Suprapubic skin (tissue), 4 donors: ENCODE results near the gene NAIF1. TPM values are rescaled to one million over a fixed set of nuclear protein-coding genes. Genes with fewer than 3 reads are reported as not detected.

Source experiments
- DNase-seq, 2 donors: peaks; one replicate each; pipeline ENCODE4 v3.0.0-alpha.2; 2019; ENCODE audit warnings: low spot score in 2 of 2
- H3K27ac ChIP-seq: fragments of 200-600 bp; sonication (generic); one replicate; pipeline ENCODE4 v1.5.1; 2019
- H3K27me3 ChIP-seq: fragments of 200-600 bp; sonication (generic); one replicate; pipeline ENCODE4 v1.5.1; 2019
- H3K36me3 ChIP-seq: fragments of 200-600 bp; sonication (generic); one replicate; pipeline ENCODE4 v1.5.1; 2019
- H3K4me1 ChIP-seq: fragments of 200-600 bp; sonication (generic); one replicate; pipeline ENCODE4 v1.5.1; 2019
- H3K4me3 ChIP-seq: fragments of 200-600 bp; sonication (generic); one replicate; pipeline ENCODE4 v1.5.1; 2019; ENCODE audit warnings: mild to moderate bottlenecking
- H3K9me3 ChIP-seq: fragments of 200-600 bp; sonication (generic); one replicate; pipeline ENCODE4 v1.5.1; 2019
- CTCF ChIP-seq, 2 donors: fragments of 200-600 bp in 1 of 2; fragments of 450-650 bp in 1 of 2; sonication (generic) in 1 of 2; IDR thresholded peaks; one replicate each; pipeline ENCODE4 v1.5.1; 2016 to 2019; ENCODE audit warnings: antibody characterized with exemption in 2 of 2, mild to moderate bottlenecking in 1 of 2, moderate library complexity in 1 of 2
- EP300 ChIP-seq: sonication (generic); formaldehyde crosslinking; IDR thresholded peaks from one replicate; pipeline ENCODE4 v1.6.1; 2017; ENCODE audit warnings: antibody characterized with exemption
- POLR2A ChIP-seq, 2 donors: fragments of 450-650 bp; IDR thresholded peaks; one replicate each; pipeline ENCODE4 v1.6.1; 2017; ENCODE audit warnings: antibody characterized with exemption in 2 of 2, mild to moderate bottlenecking in 2 of 2, moderate library complexity in 2 of 2
- POLR2AphosphoS5 ChIP-seq, 3 donors: sonication (generic); formaldehyde crosslinking; IDR thresholded peaks; one replicate each; pipeline ENCODE4 v1.6.1; 2017; ENCODE audit warnings: antibody characterized with exemption in 3 of 3
- WGBS: methylation state at CpG from one replicate; pipeline ENCODE4 v1.1.5; 2018; 5-methylcytosine and 5-hydroxymethylcytosine counted together
- total RNA-seq, 4 donors: library from RNA; depleted of rRNA; stranded (reverse); fragments of >200 nt; gene quantifications; one replicate each; pipeline ENCODE4 v1.1.0, GENCODE V29; 2016

Gene NAIF1
- total RNA-seq, 4 donors from 2014 or later, result 9.6 to 14.7 (median 12.6) TPM

GRCh38 chr9:128056887-128057723, 10.0 kb downstream of the NAIF1 start:
- Histone ChIP-seq H3K9me3 (no peaks in the 10 kb centered on the region), H3K27ac (peak overlapping the region; percentile 93), H3K36me3 (no peaks in the 10 kb centered on the region), H3K4me3 (no peak overlapping the region), H3K27me3 (no peaks in the 10 kb centered on the region), H3K4me1 (peaks cover 34% of the 10 kb centered on the region)
- WGBS, result 87% methylated on average over 14 of the region's 14 CpGs
- no peak for DNase-seq
- TF ChIP-seq POLR2A (IDR thresholded peaks at IDR 0.05) (no peak), CTCF (IDR thresholded peaks at IDR 0.05) (no peak), POLR2AphosphoS5 (IDR thresholded peaks at IDR 0.05) (no peak), EP300 (no peak)

- Histone ChIP-seq H3K4me1 (peaks cover 39% of the 10 kb centered on the region), H3K27ac (peak overlapping the region; percentile 93), H3K36me3 (no peaks in the 10 kb centered on the region), H3K27me3 (no peaks in the 10 kb centered on the region), H3K9me3 (no peaks in the 10 kb centered on the region), H3K4me3 (no peak overlapping the region)
- TF ChIP-seq EP300, result no peak
- no peak for TF ChIP-seq POLR2AphosphoS5 (IDR thresholded peaks at IDR 0.05)
- no peak for TF ChIP-seq POLR2A (IDR thresholded peaks at IDR 0.05)
- TF ChIP-seq CTCF (IDR thresholded peaks at IDR 0.05), result no peak
- no peak for DNase-seq
- 87% methylated on average over 3 of the region's 3 CpGs for WGBS
These were observed 11.0 kb downstream of the NAIF1 start for GRCh38 chr9:128056086-128056485.

GRCh38 chr9:128055344-128056040, 11.6 kb downstream of the NAIF1 start:
- Histone ChIP-seq H3K36me3 (no peaks in the 10 kb centered on the region), H3K27ac (peak overlapping the region; percentile 93), H3K4me3 (no peak overlapping the region), H3K9me3 (no peaks in the 10 kb centered on the region), H3K27me3 (no peaks in the 10 kb centered on the region), H3K4me1 (peaks cover 45% of the 10 kb centered on the region)
- 35% methylated on average over 7 of the region's 7 CpGs for WGBS
- peak in 1 of 2 donors; percentile 39 for TF ChIP-seq POLR2A (IDR thresholded peaks at IDR 0.05)
- TF ChIP-seq POLR2AphosphoS5 (IDR thresholded peaks at IDR 0.05), result peak in 2 of 3 donors; percentile 79 to 82
- no peak for TF ChIP-seq CTCF (IDR thresholded peaks at IDR 0.05)
- TF ChIP-seq EP300, result no peak
- DNase-seq, result peak; percentile 83 to 84

GRCh38 chr9:128054087-128054486, 13.0 kb downstream of the NAIF1 start:
- Histone ChIP-seq H3K4me3 (no peak overlapping the region), H3K36me3 (no peaks in the 10 kb centered on the region), H3K27ac (peak overlapping the region; percentile 70), H3K9me3 (no peaks in the 10 kb centered on the region), H3K27me3 (no peaks in the 10 kb centered on the region), H3K4me1 (peaks cover 47% of the 10 kb centered on the region)
- DNase-seq, result no peak
- WGBS, result 75% methylated on average over 3 of the region's 3 CpGs
- TF ChIP-seq CTCF (IDR thresholded peaks at IDR 0.05), result no peak
- no peak for TF ChIP-seq EP300
- TF ChIP-seq POLR2AphosphoS5 (IDR thresholded peaks at IDR 0.05), result no peak

GRCh38 chr9:128053560-128053959, 13.6 kb downstream of the NAIF1 start:
- no peaks in the 10 kb centered on the region for H3K27me3 ChIP-seq
- H3K27ac ChIP-seq, result no peak overlapping the region
- H3K9me3 ChIP-seq, result no peaks in the 10 kb centered on the region
- DNase-seq, result no peak
- peaks cover 47% of the 10 kb centered on the region for H3K4me1 ChIP-seq
- H3K4me3 ChIP-seq, result no peak overlapping the region
- H3K36me3 ChIP-seq, result no peaks in the 10 kb centered on the region
- 86% methylated on average over 11 of the region's 11 CpGs for WGBS
- no peak for TF ChIP-seq EP300
- TF ChIP-seq POLR2AphosphoS5 (IDR thresholded peaks at IDR 0.05), result no peak
- TF ChIP-seq POLR2A (IDR thresholded peaks at IDR 0.05), result no peak
- TF ChIP-seq CTCF (IDR thresholded peaks at IDR 0.05), result no peak
